GM18499 (cell line): ENCODE results near the gene TAS1R2.

Experiments
- ATAC-seq: cut with Tn5 transposase; IDR thresholded peaks from one replicate; pipeline ENCODE4 v1.9.1; 2021; ENCODE audit warnings: moderate number of reproducible peaks; ENCODE audit not compliant: insufficient read depth, unreplicated experiment

TAS1R2 gene

DNA sequence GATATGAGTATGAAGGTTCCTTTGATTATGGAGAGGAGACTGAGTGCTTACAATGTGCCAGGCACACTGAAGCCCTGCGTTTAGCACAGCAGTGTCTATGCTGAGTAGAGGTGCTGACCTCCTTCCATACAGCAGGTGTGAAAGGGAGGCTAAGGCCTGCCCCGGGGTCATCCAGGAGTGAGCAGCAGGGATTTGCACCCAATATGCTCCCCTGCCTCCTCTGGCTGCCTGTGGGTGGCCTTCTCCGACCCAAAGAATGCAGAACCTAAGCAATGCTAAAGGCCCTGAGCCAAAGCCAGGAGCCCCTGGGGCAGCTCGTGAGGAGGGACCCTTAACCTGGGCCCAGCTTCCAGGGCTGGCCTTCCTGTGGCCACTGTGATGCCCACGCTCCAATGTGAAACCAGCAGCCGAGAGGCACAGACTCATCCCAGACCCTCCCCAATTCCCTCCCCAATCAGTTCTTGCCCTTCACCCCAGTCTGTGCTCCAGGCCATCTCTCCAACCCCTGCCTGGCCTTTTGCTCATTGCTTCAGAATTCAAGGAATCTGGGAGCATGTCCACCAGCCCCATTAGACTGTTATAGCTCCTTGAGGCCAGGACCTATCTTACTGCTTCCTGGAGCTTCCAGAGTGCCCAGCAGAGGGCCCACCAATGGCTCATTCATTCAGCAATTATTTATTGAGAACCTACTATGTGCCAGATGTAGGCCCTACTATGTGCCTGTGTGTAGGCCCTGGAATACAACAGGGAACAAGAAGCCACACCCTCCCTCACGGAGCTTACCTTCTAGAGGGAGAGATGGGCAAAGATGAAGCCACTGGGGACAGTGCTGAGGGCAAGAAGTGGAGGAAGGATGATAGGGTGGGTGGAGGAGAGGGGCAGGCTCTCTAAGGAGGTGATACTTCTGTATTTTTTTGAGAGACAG is 53.3 kb downstream of the TAS1R2 start:
- ATAC-seq: no peak

DNA sequence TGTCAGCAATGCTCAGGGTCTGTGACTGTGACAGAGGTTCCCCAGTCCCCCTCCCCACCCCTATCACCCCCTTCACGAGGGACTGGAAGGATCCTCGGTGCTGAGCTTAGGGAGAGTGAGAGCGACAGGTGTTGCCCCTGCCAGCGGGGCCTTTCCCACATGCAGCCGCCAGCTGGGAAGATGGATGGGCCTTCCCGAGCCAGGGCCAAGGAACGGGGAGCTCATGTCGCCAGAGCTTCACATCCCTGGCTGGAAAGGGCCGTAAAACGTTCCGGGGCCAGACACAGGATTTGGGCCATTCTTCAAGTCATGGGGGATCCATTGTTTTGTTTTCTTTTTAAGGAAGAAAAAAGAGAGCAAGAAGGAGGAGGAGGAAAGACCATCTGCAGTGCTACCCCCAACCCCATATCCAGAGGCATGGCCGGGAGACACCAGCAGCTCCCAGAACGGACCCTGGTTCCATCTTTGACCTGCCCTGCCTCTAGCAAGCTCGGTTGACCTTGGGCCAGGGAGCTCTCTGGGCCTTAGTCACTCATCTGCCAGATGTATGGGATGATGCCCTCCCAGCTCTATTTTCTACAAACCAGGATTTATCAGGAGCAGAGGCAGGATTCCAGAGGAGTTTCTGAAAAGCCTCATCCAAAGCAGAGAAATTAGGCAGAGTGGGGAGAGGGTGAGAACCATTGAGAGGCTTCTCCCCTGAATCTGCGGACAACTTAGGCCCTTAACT is 54.1 kb downstream of the TAS1R2 start:
- ATAC-seq: no peak

DNA sequence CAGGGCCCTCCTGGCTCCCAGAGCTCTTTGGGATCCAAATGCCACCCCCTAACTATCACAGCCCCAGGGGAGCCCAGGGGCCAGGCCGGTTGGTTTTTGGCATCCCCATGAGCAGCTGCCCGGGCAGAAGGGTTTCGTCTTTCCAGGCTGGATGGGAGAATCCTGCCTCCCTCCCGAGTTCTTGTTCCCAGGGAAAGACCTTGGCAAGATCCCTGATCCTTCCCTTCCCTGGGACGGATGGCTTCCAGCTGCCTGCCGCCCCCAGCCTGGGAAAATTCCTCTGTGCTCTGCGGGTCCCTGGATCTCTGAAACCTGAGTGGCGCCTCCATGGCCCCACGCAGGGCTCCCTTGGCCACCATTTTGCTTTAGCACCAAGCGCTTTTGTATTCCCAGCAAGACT is 55.6 kb downstream of the TAS1R2 start:
- no peak for ATAC-seq

DNA sequence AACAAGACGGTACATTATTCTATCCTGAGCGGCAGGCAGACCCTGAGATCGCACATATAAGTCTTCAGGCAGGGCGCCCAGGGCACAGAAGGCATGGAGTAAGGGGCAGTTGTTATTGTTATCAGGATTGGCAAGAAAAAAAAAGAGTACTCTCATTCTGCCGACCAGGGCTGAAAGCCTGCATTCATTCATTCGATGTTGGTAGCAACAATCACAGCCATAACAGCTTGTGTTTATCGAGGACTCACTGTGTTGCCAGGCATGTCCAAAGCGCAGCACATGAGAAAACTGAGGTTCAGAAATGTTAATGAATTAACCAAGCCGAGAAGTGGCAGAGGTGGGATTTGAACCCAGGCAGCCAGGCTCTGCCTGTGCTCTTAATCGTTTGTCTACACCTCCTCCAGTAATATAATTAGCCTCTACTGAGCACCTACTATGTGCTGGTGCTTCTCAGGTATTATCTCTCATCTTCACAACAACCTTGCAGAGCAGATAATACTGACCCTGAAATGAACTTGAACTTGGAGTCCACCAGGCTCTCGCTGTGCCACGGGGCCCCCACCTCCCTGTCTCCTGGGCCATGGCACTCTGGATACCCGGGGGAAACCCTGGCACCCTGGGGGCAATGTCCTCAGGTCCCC is 56.2 kb downstream of the TAS1R2 start:
- ATAC-seq: no peak

DNA sequence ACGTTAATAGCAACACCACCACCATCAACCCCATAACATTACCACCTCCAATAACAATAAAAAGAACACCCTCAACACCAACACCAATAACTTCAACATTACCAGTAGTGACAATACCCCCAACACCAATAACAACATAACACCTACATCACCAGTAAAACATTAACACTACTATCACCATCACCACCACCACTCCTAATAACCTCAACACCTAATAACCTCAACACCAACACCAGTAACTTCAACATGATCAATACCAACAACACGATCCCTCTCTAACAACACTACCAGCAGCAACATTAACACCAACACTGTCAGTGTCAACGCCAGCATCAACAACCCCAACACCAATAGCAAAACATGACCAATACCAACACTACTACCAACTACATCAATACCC is 57.2 kb downstream of the TAS1R2 start:
- no peak for ATAC-seq

DNA sequence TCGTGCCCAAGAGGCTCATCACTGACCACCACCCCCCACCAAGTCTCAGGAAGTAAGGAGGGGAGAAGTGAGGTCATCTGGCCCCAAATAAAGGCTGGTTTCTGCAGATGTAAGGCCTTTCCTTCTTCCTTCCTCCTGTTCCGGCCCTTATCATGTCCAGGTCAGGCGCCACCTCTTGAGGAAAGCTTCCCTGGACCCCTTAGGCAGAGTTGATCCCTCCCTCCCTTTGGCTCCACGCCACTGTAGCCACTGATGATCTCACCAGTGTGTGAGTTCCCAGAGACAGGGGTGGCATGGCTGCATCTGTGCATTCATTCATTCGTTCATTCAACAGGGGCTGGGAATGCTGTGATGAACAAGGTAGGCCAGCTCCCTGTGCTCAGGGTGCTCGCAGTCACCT is 59.2 kb downstream of the TAS1R2 start:
- no peak for ATAC-seq

DNA sequence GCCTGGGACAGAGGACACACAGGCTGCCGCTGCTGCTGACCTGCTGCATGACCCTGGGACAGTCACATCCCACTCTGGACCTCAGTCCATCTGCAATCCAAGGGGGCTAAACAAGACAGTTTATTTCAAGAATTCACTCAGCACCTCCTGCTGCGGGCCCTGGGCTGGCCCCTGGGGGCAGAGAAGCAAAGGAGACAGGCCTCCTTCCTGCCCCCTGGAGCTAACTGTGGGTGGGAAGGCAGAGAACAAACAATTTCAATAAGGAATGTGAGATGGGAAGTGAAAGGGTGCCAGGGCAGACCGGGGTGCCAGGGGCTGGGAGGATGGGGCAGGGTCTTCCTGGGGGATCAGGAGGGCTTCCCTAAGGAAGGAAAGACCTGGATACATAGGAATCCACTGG is 60.0 kb downstream of the TAS1R2 start:
- ATAC-seq: no peak

DNA sequence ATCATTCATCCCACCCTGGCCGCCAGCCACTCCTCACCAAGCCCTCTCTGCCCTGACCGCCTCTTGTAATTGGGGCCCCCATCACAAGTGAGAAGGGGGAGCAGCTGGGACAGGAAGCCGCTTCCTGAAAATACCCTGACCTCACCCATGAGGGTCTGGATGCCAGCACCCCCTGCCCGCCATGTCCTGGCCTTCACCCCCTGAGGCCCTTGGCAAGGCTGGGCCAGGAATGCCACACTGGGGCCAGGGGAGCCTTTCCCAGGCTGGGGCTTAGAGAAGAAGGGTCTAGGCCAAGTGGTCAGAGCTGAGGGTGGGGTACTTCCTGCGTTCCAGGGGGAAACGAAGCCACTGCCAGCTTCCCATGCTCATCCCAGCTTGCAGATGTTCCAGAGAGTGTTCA is 60.5 kb downstream of the TAS1R2 start:
- ATAC-seq: no peak

DNA sequence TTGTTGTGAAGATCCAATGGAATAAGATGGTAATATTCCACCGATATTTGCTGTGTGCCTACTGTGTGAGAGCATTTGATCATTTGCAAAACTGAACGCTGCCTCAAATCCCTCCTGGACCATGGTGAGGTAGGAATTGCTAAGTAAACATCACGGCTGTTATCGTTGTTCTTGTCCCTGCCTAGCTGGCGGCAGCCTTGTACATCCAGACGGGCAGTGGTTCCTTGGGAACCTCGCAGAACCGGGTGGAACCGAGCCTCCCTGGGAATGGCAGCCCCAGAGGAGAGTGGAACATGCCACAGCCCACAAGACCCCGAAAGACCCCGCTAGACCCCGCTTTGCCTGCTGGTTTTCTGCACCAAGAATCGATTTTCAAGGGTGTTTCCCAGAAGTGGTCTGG is 60.9 kb downstream of the TAS1R2 start:
- no peak for ATAC-seq

DNA sequence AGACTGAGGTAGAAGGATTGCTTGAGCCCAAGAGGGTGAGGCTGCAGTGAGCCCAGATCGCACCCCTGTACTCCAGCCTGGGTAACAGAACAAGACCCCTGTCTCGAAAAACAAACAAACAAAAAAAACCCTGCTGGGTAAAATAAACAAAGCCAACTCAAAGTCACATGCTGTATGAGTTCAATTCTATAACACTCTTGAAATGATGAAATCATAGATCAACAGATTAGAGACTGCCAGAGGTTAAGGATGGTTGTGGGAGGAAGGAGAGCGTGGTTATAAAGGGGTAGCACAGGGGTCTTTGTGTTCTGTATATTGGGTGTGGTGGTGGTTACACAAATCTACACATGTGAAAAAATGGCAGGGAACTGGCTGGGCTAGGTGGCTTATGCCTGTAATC is 62.5 kb downstream of the TAS1R2 start:
- ATAC-seq: no peak

DNA sequence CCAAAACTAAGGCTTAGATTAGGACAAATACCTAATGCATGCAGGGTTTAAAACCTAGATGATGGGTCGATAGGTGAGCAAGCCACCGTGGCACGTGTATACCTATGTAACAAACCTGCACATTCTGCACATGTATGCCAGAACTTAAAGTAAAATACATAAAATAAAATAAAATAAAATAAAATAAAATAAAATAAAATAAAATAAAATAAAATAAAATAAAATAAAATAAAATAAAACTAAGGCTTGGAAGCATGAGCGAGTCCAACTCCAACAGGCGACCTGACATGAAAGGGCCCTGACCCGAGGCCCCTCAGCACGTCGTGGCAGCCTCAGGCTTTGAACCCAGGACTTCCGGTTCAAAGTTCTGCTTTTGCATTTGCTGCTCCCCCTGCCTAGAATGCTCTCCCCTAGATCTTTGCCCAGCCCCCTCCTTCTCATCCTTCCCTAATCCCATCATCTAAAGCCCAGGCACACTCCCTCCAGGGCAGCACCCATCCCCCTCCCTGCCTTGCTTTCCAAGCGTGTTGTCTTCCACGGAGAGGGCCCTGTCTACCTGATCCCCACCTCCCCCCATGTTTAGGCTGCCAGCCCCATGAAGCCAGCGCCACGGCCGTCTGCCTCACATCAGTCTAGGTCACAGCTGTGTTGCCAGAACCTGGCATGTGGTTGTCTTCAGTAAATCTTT is 64.3 kb downstream of the TAS1R2 start:
- no peak for ATAC-seq

DNA sequence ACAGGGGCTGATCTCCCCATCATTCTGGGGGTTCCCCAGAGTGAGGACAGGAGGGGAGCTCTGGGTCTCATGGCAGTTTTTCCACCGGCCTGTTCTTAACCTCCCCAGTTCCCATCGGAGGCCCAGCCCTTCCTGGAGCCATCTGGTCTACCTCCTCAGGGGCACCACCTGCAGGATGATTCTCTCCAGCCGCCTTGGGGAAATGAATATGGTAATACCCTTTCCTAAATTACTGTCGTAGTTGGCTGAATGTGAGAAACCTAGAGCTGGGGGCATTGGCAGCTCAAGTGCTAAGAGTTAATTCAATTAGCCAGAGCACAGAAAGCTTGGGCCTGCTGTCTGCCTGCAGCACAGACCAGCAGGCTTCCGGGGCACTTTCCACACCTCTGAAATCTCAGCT is 64.9 kb downstream of the TAS1R2 start:
- no peak for ATAC-seq

DNA sequence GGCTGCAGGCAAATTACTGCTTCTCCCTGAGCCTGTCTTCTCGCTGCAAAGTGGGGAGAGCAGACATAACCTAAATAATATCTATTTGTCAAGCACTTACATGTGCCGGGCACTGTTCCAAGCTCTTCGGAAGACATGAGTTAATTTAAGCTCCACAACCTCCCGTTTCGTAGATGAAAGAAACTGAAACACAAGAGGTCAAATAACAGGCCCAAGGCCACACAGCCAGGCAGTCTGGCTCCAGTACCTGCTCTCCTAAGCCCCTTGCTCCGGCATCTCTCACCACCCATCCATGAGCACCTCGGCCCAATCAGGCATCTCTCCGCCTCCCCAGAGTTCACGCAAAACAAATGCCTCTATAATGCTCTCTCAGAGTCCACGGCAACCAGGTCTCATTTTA is 65.4 kb downstream of the TAS1R2 start:
- ATAC-seq: no peak

DNA sequence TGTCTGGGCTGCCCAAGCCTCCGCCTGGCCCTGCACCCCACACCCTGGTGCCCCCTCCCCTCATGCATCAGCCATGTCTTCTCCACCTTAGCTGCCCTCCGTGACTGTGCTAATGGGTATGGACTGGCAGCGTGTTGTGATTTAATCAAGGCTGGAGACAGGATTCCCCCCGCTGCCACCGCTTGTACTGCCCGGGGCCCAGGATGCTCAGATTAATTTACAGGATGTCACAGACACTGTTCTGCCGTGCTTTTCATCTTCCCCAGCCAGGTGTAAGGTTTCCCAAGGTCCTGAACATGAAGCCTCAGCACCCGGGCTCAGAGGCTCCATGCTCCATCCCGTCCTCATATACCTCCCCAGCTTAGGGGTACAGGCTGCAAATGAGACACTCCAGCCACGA is 66.3 kb downstream of the TAS1R2 start:
- ATAC-seq: no peak

DNA sequence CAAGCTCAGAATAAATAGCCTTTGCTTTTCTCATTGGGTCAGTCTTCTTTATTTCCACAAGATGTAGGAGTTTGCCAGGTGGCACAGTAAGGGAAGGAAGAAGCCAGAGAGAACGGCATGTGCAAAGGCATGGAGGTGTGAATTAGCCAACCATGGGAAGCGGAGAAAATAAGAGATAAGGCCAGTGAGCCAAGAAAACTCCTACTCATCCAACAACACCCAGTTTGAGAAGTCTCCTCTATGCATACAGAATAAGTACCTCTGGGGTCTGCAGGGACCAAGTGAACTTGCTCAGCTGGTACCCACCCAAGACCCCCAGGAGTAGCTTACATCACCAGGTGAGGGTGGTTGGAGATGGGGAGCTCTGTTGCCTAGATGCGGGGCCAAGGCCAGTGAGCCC is 66.7 kb downstream of the TAS1R2 start:
- ATAC-seq: no peak
